Upper lobe of right lung (tissue), 1 donor: ENCODE measurements around the gene SLC35C1. TPM values are rescaled to one million over a fixed set of nuclear protein-coding genes. Genes with fewer than 3 reads are reported as not detected.

Experiments used
- ATAC-seq: fragments of 200-7000 bp; cut with Tn5 transposase; one replicate; pipeline ENCODE4 v1.9.1; 2020; ENCODE audit warnings: mild to moderate bottlenecking, moderate library complexity
- DNase-seq: peaks from one replicate; pipeline ENCODE4 v3.0.0-alpha.2; 2020
- H3K27ac ChIP-seq: fragments of 200-600 bp; one replicate; pipeline ENCODE4 v1.8.0; 2022
- H3K27me3 ChIP-seq: fragments of 200-600 bp; one replicate; pipeline ENCODE4 v1.8.0; 2022; ENCODE audit warnings: mild to moderate bottlenecking
- H3K36me3 ChIP-seq: fragments of 200-600 bp; one replicate; pipeline ENCODE4 v1.8.0; 2022
- H3K4me1 ChIP-seq: fragments of 200-600 bp; one replicate; pipeline ENCODE4 v1.8.0; 2022
- H3K4me3 ChIP-seq: fragments of 200-600 bp; one replicate; pipeline ENCODE4 v1.8.0; 2022; ENCODE audit warnings: mild to moderate bottlenecking
- H3K9me3 ChIP-seq: fragments of 200-600 bp; one replicate; pipeline ENCODE4 v1.8.0; 2022
- CTCF ChIP-seq: fragments of 200-600 bp; IDR thresholded peaks from one replicate; pipeline ENCODE4 v1.8.0; 2022; ENCODE audit warnings: antibody characterized with exemption
- intact Hi-C: fragments of 100-400 bp; cut with DNase I; formaldehyde crosslinking; loops from one replicate; pipeline ENCODE4 v1.11.0; 2022
- total RNA-seq: library from RNA; stranded (reverse); fragmentation: NEBNext Ultra II Directional; extraction: Animal tissue kit (Norgen Biotek cat#: 25700); gene quantifications from one replicate; pipeline ENCODE4 v1.2.1, GENCODE V29; 2021
- donor health status: DM: no; HTN: yes; CAD: no; lungs with severe emphysema.

The SLC35C1 gene
- total RNA-seq, 1 donor from 2014 or later, result 25.1 TPM

GRCh38 chr11:45800261-45800660 is 4.7 kb upstream of the SLC35C1 start:
- intact Hi-C loops, result no loop called here
- peaks cover 12% of the 10 kb centered on the region for H3K4me1 ChIP-seq
- no peak overlapping the region for H3K4me3 ChIP-seq
- H3K27ac ChIP-seq, result no peak overlapping the region
- no peaks in the 10 kb centered on the region for H3K27me3 ChIP-seq
- no peak for DNase-seq
- H3K9me3 ChIP-seq, result no peaks in the 10 kb centered on the region
- no peak for ATAC-seq
- no peaks in the 10 kb centered on the region for H3K36me3 ChIP-seq
- TF ChIP-seq CTCF, result no peak

- H3K9me3 ChIP-seq, result no peaks in the 10 kb centered on the region
- H3K27ac ChIP-seq, result no peak overlapping the region
- no peak overlapping the region for H3K4me3 ChIP-seq
- DNase-seq, result no peak
- H3K27me3 ChIP-seq, result no peaks in the 10 kb centered on the region
- peaks cover 25% of the 10 kb centered on the region for H3K4me1 ChIP-seq
- intact Hi-C loops, result no loop called here
- no peak for ATAC-seq
- no peak for TF ChIP-seq CTCF
- H3K36me3 ChIP-seq, result no peaks in the 10 kb centered on the region
Observed at GRCh38 chr11:45801723-45802315, 3.1 kb upstream of the SLC35C1 start.

GRCh38 chr11:45802531-45803317 is 2.2 kb upstream of the SLC35C1 start:
- Histone ChIP-seq H3K4me1 (peaks cover 35% of the 10 kb centered on the region), H3K36me3 (no peaks in the 10 kb centered on the region), H3K27ac (no peak overlapping the region), H3K4me3 (no peak overlapping the region), H3K9me3 (no peaks in the 10 kb centered on the region), H3K27me3 (no peaks in the 10 kb centered on the region)
- no peak for TF ChIP-seq CTCF
- no peak for DNase-seq
- no peak for ATAC-seq
- intact Hi-C loops, result no loop called here

GRCh38 chr11:45803971-45804760 is 783 bp upstream of the SLC35C1 start:
- peaks cover 4% of the 10 kb centered on the region for H3K36me3 ChIP-seq
- no peaks in the 10 kb centered on the region for H3K27me3 ChIP-seq
- ATAC-seq (peak; percentile 70), DNase-seq (peak; percentile 94)
- no peak for TF ChIP-seq CTCF
- H3K4me3 ChIP-seq, result peak overlapping the region; percentile 78
- no peaks in the 10 kb centered on the region for H3K9me3 ChIP-seq
- intact Hi-C loops, result no loop called here
- peaks cover 40% of the 10 kb centered on the region for H3K4me1 ChIP-seq
- peak overlapping the region; percentile 91 for H3K27ac ChIP-seq

GRCh38 chr11:45805305-45806071 is 539 bp downstream of the SLC35C1 start:
- H3K4me1 ChIP-seq, result peaks cover 40% of the 10 kb centered on the region

More at GRCh38 chr11:45805305-45806071, 539 bp downstream of the SLC35C1 start:
- DNase-seq (peak; percentile 72), ATAC-seq (peak; percentile 51)
- Histone ChIP-seq H3K36me3 (peaks cover 10% of the 10 kb centered on the region), H3K9me3 (no peaks in the 10 kb centered on the region), H3K27me3 (no peaks in the 10 kb centered on the region), H3K27ac (peak overlapping the region; percentile 91), H3K4me3 (peak overlapping the region; percentile 78)
- TF ChIP-seq CTCF, result no peak
- intact Hi-C loops, result no loop called here
